ENCODE data around the gene OBSCN.
A peak's percentile ranks its signal among the peaks of the same experiment; 100 is the strongest.

Gene OBSCN

DNA sequence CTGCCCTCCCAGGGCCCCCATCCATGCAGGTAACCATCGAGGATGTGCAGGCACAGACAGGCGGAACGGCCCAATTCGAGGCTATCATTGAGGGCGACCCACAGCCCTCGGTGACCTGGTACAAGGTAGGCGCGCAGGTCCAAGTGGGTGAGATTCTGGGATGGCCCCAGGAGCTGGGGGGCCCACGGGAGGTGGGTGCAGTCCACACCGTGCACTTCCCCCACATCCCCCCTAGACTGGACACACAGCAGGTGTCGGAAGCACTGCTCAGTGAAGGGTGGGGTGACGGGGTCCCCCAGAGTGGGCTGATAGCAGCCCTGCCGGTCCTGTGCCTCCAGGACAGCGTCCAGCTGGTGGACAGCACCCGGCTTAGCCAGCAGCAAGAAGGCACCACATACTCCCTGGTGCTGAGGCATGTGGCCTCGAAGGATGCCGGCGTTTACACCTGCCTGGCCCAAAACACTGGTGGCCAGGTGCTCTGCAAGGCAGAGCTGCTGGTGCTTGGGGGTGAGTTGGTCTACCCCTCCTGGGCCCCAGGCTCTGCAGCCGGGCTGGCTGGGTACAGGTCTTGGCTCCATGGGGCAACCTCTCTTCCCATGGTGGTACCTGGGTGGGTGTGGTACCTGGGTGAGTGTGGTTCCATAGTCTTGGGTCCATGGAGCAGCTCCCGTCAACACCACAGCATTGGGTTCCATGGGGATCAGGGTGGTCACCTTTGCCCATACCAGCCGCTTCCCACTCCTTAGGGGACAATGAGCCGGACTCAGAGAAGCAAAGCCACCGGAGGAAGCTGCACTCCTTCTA is 158.4 kb downstream of the OBSCN start:
- H3K4me3 ChIP-seq (replicated peaks; ENCODE audit: low read depth, low read length): no peak overlapping the region
- TF ChIP-seq, protein P1, sequence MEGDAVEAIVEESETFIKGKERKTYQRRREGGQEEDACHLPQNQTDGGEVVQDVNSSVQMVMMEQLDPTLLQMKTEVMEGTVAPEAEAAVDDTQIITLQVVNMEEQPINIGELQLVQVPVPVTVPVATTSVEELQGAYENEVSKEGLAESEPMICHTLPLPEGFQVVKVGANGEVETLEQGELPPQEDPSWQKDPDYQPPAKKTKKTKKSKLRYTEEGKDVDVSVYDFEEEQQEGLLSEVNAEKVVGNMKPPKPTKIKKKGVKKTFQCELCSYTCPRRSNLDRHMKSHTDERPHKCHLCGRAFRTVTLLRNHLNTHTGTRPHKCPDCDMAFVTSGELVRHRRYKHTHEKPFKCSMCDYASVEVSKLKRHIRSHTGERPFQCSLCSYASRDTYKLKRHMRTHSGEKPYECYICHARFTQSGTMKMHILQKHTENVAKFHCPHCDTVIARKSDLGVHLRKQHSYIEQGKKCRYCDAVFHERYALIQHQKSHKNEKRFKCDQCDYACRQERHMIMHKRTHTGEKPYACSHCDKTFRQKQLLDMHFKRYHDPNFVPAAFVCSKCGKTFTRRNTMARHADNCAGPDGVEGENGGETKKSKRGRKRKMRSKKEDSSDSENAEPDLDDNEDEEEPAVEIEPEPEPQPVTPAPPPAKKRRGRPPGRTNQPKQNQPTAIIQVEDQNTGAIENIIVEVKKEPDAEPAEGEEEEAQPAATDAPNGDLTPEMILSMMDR (IDR thresholded peaks at IDR 0.05; ENCODE audit: low read length, missing control alignments): no peak
- no peak for DNase-seq (ENCODE audit: low read depth)

GRCh38 chr1:228366866-228367741 is 159.3 kb downstream of the OBSCN start:
- H3K4me3 ChIP-seq (replicated peaks; ENCODE audit: low read depth, low read length): no peak overlapping the region
- TF ChIP-seq, protein P1 (IDR thresholded peaks at IDR 0.05; ENCODE audit: low read length, missing control alignments): no peak
- no peak for DNase-seq (ENCODE audit: low read depth)

GRCh38 chr1:228367798-228368791 is 160.3 kb downstream of the OBSCN start:
- H3K4me3 ChIP-seq (replicated peaks; ENCODE audit: low read depth, low read length): no peak overlapping the region
- TF ChIP-seq, protein P1 (IDR thresholded peaks at IDR 0.05; ENCODE audit: low read length, missing control alignments): no peak
- DNase-seq (ENCODE audit: low read depth): no peak

DNA sequence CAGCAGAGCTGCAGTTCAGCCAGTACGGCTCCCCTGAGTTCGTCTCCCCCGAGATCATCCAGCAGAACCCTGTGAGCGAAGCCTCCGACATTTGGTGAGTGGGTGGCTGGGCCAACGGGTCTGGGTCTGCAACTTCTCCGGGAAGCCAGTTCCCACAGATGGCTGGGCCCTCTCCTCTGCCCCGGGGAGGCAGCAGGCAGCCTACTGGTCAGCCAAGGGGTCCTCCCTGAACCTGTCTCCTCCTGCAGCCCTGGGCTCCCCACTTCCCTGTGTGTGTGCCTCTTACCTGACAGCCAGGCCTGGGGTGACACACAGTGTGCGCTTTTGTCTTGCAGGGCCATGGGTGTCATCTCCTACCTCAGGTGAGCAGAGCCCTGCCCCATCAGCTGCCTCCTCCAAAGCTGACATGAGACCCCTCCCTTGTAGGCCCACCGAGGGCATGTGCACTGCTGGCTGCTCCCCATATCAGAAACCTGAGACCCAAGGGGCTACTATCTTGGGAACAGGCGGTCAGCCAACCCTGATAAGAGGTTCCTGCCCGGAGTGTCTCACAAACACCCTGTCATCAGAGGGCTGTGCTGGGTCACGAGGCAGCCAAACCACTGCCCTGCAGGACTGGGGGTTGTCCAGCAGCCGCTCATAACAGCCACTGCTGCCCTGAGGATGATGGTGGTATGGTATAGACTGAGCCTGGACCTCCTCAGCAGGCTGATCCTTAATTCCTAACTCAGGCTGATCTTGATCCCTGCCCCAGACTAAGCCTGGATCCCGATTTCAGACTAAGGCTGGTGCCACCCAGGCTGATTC is 161.2 kb downstream of the OBSCN start:
- H3K4me3 ChIP-seq (replicated peaks; ENCODE audit: low read depth, low read length): no peak overlapping the region
- peak; percentile 35 for DNase-seq (ENCODE audit: low read depth)
- TF ChIP-seq, protein P1 (IDR thresholded peaks at IDR 0.05; ENCODE audit: low read length, missing control alignments): no peak

DNA sequence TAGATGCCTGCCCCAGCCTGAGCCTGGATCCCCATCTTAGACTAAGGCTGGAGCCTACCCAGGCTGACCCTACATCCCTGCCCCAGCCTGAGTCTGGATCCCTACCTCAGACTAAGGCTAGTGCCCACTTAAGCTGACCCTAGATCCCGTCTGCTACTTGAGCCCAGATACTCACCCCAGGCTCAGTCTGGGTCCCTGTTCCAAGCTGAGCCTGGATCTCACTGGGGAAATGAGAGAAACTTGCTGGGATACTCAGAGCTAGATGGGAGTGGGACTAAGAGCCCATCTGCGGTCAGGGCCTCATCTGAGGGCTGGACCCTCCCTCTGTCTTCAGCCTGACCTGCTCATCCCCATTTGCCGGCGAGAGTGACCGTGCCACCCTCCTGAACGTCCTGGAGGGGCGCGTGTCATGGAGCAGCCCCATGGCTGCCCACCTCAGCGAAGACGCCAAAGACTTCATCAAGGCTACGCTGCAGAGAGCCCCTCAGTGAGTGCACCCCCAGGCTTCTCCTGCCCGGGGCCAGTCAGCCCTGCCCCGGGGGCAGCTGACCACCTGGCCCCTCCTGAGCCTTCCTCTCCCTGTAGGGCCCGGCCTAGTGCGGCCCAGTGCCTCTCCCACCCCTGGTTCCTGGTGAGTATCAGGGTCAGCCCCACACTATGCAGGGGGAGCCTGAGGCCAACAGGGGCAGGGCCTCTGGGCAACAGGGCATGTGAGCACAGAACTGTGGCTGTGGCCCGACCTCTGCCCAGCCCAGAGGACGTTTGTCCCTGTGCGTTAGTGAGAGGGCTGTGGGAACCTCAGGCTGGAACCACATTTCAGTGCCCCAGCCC is 162.0 kb downstream of the OBSCN start:
- no peak for DNase-seq (ENCODE audit: low read depth)
- TF ChIP-seq, protein P1 (IDR thresholded peaks at IDR 0.05; ENCODE audit: low read length, missing control alignments): no peak
- H3K4me3 ChIP-seq (replicated peaks; ENCODE audit: low read depth, low read length): no peak overlapping the region
